Spinal cord (tissue), 10 donors: ENCODE results near the gene GGT1. TPM values are rescaled to one million over a fixed set of nuclear protein-coding genes. Genes with fewer than 3 reads are reported as not detected.
"Not testable (repeated sequence)": the region's sequence is repeated elsewhere in the genome, so short reads cannot be mapped to it uniquely, and the experiment has no call there.

Experiments
- DNase-seq, 6 donors: peaks; one replicate each; pipeline versions ENCODE4 v3.0.0 to v3.0.0-alpha.2; 2013 to 2015; ENCODE audit warnings: low spot score in 6 of 6, low read depth in 4 of 6
- H3K27ac ChIP-seq: one replicate; pipeline ENCODE4 v1.5.1; 2013; ENCODE audit warnings: low read depth, low read length, control low read depth
- H3K27me3 ChIP-seq: one replicate; pipeline ENCODE4 v1.6.1; 2013; ENCODE audit warnings: low read length; ENCODE audit not compliant: control insufficient read depth, insufficient read depth
- H3K36me3 ChIP-seq: one replicate; pipeline ENCODE4 v1.6.1; 2013; ENCODE audit warnings: low read length; ENCODE audit not compliant: control insufficient read depth, insufficient read depth
- H3K4me1 ChIP-seq: one replicate; pipeline ENCODE4 v1.6.1; 2013; ENCODE audit warnings: low read length; ENCODE audit not compliant: control insufficient read depth, insufficient read depth
- H3K4me3 ChIP-seq: one replicate; pipeline ENCODE4 v1.5.1; 2013; ENCODE audit warnings: low read depth, low read length, control low read depth
- H3K9me3 ChIP-seq: one replicate; pipeline ENCODE4 v1.6.1; 2013; ENCODE audit warnings: low read length; ENCODE audit not compliant: control insufficient read depth, insufficient read depth
- WGBS: methylation state at CpG from one replicate; pipeline ENCODE4 v1.1.5; 2013; ENCODE audit warnings: missing lambda C conversion rate; ENCODE audit not compliant: insufficient coverage; 5-methylcytosine and 5-hydroxymethylcytosine counted together
- polyA plus RNA-seq, 2 donors: library from polyadenylated mRNA; unstranded; fragments of 120-200 nt; gene quantifications; one replicate each; pipeline ENCODE4 v1.2.1, GENCODE V29; 2013; ENCODE audit not compliant: insufficient read length in 2 of 2
- total RNA-seq, 2 donors: library from RNA; depleted of rRNA in 1 of 2; stranded (reverse); fragments of 120-200 nt in 1 of 2; fragments of >200 nt in 1 of 2; gene quantifications; one replicate each; pipeline versions ENCODE4 v1.2.3 to v1.2.4, GENCODE V29; 2013 to 2014
- donor health status: healthy.

GGT1 gene
- total and polyA plus RNA-seq, 4 donors: 2.3 to 7.3 (median 4.8) TPM

- H3K9me3 ChIP-seq, H3K36me3 ChIP-seq, H3K27me3 ChIP-seq, H3K4me3 ChIP-seq, H3K27ac ChIP-seq, DNase-seq: not testable (repeated sequence)
- 50% methylated on average over 12 of the region's 16 CpGs for WGBS
- H3K4me1 ChIP-seq: peaks cover 24% of the 10 kb centered on the region
Measured at GRCh38 chr22:24633231-24634023, 30.4 kb downstream of the GGT1 start.

- not testable (repeated sequence) for H3K27ac ChIP-seq, H3K27me3 ChIP-seq, H3K9me3 ChIP-seq, H3K4me3 ChIP-seq, H3K36me3 ChIP-seq, DNase-seq
- peaks cover 24% of the 10 kb centered on the region for H3K4me1 ChIP-seq
- WGBS: 47% methylated on average over 5 of the region's 10 CpGs
Measured at GRCh38 chr22:24634776-24635389, 31.9 kb downstream of the GGT1 start.

GRCh38 chr22:24636513-24636912 lies 33.5 kb downstream of the GGT1 start:
- H3K4me1 ChIP-seq: peaks cover 20% of the 10 kb centered on the region
- 93% methylated on average over 1 of the region's 3 CpGs for WGBS
- not testable (repeated sequence) for H3K4me3 ChIP-seq

GRCh38 chr22:24642307-24642706 lies 39.3 kb downstream of the GGT1 start:
- not testable (repeated sequence) for H3K27me3 ChIP-seq, H3K9me3 ChIP-seq, H3K4me3 ChIP-seq, DNase-seq, H3K27ac ChIP-seq, H3K36me3 ChIP-seq, H3K4me1 ChIP-seq
- no CpG with 5 or more reads among the region's 1 CpG for WGBS

More at GRCh38 chr22:24636513-24636912, 33.5 kb downstream of the GGT1 start:
- H3K9me3 ChIP-seq, H3K27ac ChIP-seq, DNase-seq, H3K36me3 ChIP-seq, H3K27me3 ChIP-seq: not testable (repeated sequence)

GRCh38 chr22:24644409-24644808 lies 41.4 kb downstream of the GGT1 start:
- not testable (repeated sequence) for H3K27ac ChIP-seq, DNase-seq, H3K4me1 ChIP-seq, H3K36me3 ChIP-seq, H3K4me3 ChIP-seq, H3K27me3 ChIP-seq, H3K9me3 ChIP-seq
- WGBS: no CpG with 5 or more reads among the region's 11 CpGs

GRCh38 chr22:24645408-24646399 lies 42.7 kb downstream of the GGT1 start:
- not testable (repeated sequence) for DNase-seq, H3K27ac ChIP-seq, H3K36me3 ChIP-seq, H3K4me1 ChIP-seq, H3K9me3 ChIP-seq, H3K27me3 ChIP-seq, H3K4me3 ChIP-seq
- no CpG with 5 or more reads among the region's 21 CpGs for WGBS

DNA sequence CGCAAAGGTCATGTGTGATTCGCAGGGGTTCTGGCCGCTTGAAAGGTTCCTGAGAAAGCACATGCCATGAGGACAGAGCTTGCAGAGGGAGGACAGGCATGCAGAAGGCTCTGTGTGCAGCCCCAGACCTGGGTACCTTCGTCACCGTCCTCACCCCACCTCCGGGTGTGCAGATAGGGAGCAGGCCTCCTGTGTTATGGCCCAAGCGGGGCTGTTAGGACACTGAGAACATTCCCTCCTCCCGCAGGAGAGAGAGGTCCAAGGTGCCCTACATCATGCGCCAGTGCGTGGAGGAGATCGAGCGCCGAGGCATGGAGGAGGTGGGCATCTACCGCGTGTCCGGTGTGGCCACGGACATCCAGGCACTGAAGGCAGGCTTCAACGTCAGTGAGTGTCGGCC lies 43.8 kb downstream of the GGT1 start:
- not testable (repeated sequence) for H3K36me3 ChIP-seq, H3K4me3 ChIP-seq, H3K27ac ChIP-seq, H3K27me3 ChIP-seq, H3K9me3 ChIP-seq, H3K4me1 ChIP-seq, DNase-seq
- 92% methylated on average over 2 of the region's 19 CpGs for WGBS

DNA sequence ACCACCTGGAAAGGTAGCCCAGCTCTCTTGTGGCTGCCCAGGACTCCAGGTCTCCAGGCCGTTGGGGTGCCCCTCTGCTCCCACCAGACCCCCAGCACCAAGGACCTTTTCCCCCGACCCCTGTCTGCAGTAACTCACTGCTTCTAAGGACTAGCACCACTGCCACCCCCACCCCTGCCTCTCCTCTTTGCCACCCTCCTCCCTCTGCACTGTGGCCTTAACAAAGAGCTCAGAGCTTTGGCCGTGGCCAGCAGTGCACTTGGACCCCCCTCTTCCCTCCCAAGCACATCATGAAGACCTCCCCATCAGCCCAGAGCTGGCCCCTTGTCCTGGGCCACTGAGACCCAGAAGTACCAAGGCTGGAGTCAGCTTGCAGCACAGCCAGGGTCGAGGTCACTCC lies 46.4 kb downstream of the GGT1 start:
- H3K9me3 ChIP-seq, H3K27ac ChIP-seq, H3K4me3 ChIP-seq, H3K27me3 ChIP-seq, H3K4me1 ChIP-seq, DNase-seq, H3K36me3 ChIP-seq: not testable (repeated sequence)
- WGBS: no CpG with 5 or more reads among the region's 4 CpGs

- WGBS: no CpG with 5 or more reads among the region's 10 CpGs
- not testable (repeated sequence) for H3K27me3 ChIP-seq, DNase-seq, H3K27ac ChIP-seq, H3K4me1 ChIP-seq, H3K36me3 ChIP-seq, H3K9me3 ChIP-seq, H3K4me3 ChIP-seq
Measured at GRCh38 chr22:24650884-24651283, 47.9 kb downstream of the GGT1 start.
